ENCODE measurements around the gene EDA. TPM values are rescaled to one million over a fixed set of nuclear protein-coding genes. Genes with fewer than 3 reads are reported as not detected.
A peak's percentile ranks its signal among the peaks of the same experiment; 100 is the strongest.

Gene EDA
- total and polyA plus RNA-seq, 10 donors = 0.28 to 7.2 (median 3.3) TPM

DNA sequence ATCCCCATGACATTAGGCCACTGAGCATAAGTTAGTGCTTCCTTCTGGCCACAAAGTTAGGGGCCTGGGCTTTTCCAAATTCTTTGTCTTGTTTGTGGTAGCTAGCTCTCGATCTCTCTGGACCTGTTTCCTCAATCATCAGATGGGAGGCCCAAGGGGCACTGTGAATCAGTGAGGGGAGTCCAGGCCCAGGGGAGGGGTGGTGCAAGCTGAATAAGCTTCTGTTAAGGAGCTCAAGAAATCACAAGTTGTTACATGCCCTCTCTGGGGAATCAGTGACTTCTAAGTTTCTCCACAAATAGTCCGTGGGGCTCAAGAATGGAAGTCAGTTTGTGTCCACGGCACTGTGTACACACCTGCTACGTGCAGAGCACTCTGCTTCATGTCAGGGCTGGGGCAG, 418.7 kb downstream of the EDA start:
- WGBS, 5 donors = 69 to 81% (median 73%) methylated on average over 2 to 4 of the region's 4 CpGs
- Histone ChIP-seq H3K36me3 (no peaks in the 10 kb centered on the region), H3K4me3 (no peak overlapping the region), H3K27ac (no peak overlapping the region), H3K27me3 (replicated peaks in 1 of 7) (peaks cover 0 to 17% (median 0%) of the 10 kb centered on the region in 7 donors), H3K9me3 (no peaks in the 10 kb centered on the region), H3K4me1 (no peaks in the 10 kb centered on the region)
- TF ChIP-seq POLR2A (IDR thresholded peaks at IDR 0.05) = no peak
- no peak for DNase-seq
- intact Hi-C loops (cut with DNase I; ENCODE audit: low total_unique reads) = no loop called here

GRCh38 chrX:70038515-70038914, 422.6 kb downstream of the EDA start:
- DNase-seq = peak; percentile 47
- H3K36me3 ChIP-seq = no peaks in the 10 kb centered on the region
- 83 to 96% (median 91%) methylated on average over 2 of the region's 2 CpGs for WGBS, 5 donors
- intact Hi-C loops (cut with DNase I; ENCODE audit: low total_unique reads) = no loop called here
- no peaks in the 10 kb centered on the region for H3K27me3 ChIP-seq (replicated peaks in 1 of 7)
- no peaks in the 10 kb centered on the region for H3K4me1 ChIP-seq
- TF ChIP-seq POLR2AphosphoS5 (IDR thresholded peaks at IDR 0.05) (no peak), POLR2A (IDR thresholded peaks at IDR 0.05) (no peak)
- TF ChIP-seq, protein P1, sequence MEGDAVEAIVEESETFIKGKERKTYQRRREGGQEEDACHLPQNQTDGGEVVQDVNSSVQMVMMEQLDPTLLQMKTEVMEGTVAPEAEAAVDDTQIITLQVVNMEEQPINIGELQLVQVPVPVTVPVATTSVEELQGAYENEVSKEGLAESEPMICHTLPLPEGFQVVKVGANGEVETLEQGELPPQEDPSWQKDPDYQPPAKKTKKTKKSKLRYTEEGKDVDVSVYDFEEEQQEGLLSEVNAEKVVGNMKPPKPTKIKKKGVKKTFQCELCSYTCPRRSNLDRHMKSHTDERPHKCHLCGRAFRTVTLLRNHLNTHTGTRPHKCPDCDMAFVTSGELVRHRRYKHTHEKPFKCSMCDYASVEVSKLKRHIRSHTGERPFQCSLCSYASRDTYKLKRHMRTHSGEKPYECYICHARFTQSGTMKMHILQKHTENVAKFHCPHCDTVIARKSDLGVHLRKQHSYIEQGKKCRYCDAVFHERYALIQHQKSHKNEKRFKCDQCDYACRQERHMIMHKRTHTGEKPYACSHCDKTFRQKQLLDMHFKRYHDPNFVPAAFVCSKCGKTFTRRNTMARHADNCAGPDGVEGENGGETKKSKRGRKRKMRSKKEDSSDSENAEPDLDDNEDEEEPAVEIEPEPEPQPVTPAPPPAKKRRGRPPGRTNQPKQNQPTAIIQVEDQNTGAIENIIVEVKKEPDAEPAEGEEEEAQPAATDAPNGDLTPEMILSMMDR (IDR thresholded peaks at IDR 0.05 in 8 of 11, conservative IDR thresholded peaks at IDR 0.05 in 3 of 11) = no peak
- no peaks in the 10 kb centered on the region for H3K9me3 ChIP-seq
- no peak overlapping the region for H3K4me3 ChIP-seq
- H3K27ac ChIP-seq = no peak overlapping the region

DNA sequence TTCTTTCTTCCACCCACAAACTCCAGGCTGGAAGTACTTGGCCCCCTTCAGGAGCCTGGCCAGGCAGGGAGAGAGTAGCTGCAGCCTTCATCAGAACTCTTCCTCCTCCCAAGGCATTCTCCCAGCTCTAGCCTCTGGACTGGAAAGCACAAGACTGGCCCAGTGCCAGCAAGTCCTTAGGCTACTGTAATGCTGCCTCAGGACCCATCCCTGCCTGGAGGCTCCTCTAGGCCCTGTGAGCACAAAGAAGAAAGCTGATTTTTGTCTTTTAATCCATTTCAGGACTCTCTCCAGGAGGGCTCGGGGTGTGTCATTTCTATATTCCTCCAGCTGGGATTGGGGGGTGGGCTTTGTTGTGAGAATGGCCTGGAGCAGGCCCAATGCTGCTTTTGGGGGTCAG, 423.0 kb downstream of the EDA start:
- Histone ChIP-seq H3K36me3 (no peaks in the 10 kb centered on the region), H3K27me3 (replicated peaks in 1 of 7) (no peaks in the 10 kb centered on the region), H3K4me3 (no peak overlapping the region), H3K27ac (no peak overlapping the region), H3K4me1 (no peaks in the 10 kb centered on the region), H3K9me3 (no peaks in the 10 kb centered on the region)
- intact Hi-C loops (cut with DNase I; ENCODE audit: low total_unique reads) = no loop called here
- 53 to 100% (median 89%) methylated on average over 1 of the region's 1 CpG for WGBS, 5 donors
- TF ChIP-seq POLR2AphosphoS5 (IDR thresholded peaks at IDR 0.05) (no peak), POLR2A (IDR thresholded peaks at IDR 0.05) (no peak)
- TF ChIP-seq, protein P1 (IDR thresholded peaks at IDR 0.05 in 8 of 11, conservative IDR thresholded peaks at IDR 0.05 in 3 of 11) = no peak
- no peak for DNase-seq

DNA sequence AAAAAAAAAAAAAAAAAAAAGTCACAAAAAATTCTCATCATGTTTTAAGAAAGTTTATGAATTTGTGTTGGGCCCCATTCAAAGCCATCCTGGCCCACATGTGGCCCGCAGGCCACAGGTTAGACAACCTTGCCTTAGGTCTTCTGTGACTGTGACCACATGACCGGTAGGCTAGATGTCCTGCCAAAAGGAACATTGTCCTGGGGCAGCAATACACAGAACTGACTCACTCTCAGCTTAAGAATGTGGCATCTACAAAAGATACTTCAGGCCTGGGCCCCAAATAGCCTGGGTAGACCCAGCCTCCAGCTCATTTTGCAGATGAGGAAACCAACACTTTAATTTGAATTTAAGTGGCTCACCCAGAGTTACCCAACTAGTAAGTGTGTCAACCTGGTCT, 423.8 kb downstream of the EDA start:
- H3K4me3 ChIP-seq = no peak overlapping the region
- 81 to 100% (median 99%) methylated on average over 2 of the region's 2 CpGs for WGBS, 5 donors
- H3K36me3 ChIP-seq = no peaks in the 10 kb centered on the region
- DNase-seq = no peak
- intact Hi-C loops (cut with DNase I; ENCODE audit: low total_unique reads) = no loop called here
- no peaks in the 10 kb centered on the region for H3K4me1 ChIP-seq
- H3K27me3 ChIP-seq (replicated peaks in 1 of 7) = no peaks in the 10 kb centered on the region
- no peak overlapping the region for H3K27ac ChIP-seq
- no peaks in the 10 kb centered on the region for H3K9me3 ChIP-seq
- TF ChIP-seq POLR2A (IDR thresholded peaks at IDR 0.05) (no peak), POLR2AphosphoS5 (IDR thresholded peaks at IDR 0.05) (no peak)
- TF ChIP-seq, protein P1 (IDR thresholded peaks at IDR 0.05 in 8 of 11, conservative IDR thresholded peaks at IDR 0.05 in 3 of 11) = no peak

DNA sequence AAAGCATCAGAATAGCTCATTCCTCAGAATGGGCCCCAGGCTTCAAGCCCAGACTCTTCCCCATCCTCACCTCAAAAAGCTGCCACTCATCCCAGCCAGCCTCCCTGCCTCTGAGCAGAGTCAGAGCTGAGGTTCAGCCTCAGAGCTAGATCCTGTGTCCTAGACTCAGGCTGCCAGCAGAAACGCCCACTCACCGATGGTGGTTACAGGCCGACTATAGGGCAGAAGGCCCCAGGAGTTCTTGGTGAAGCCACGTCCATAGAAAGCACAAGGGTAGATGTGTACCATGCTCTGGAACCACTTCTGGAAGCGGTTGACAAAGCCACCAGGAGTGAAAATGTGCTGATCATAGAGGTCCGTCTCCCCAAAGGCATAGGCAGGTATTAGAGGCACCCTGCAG, 426.1 kb downstream of the EDA start:
- Histone ChIP-seq H3K9me3 (no peaks in the 10 kb centered on the region), H3K4me1 (no peaks in the 10 kb centered on the region), H3K27ac (no peak overlapping the region), H3K4me3 (no peak overlapping the region), H3K27me3 (replicated peaks in 1 of 7) (peaks cover 0 to 5% (median 0%) of the 10 kb centered on the region in 7 donors), H3K36me3 (no peaks in the 10 kb centered on the region)
- 64 to 95% (median 81%) methylated on average over 6 of the region's 6 CpGs for WGBS, 5 donors
- peak; percentile 30 for DNase-seq
- no peak for TF ChIP-seq POLR2AphosphoS5 (IDR thresholded peaks at IDR 0.05)
- TF ChIP-seq, protein P1 (IDR thresholded peaks at IDR 0.05 in 8 of 11, conservative IDR thresholded peaks at IDR 0.05 in 3 of 11) = no peak
- no peak for TF ChIP-seq POLR2A (IDR thresholded peaks at IDR 0.05)
- intact Hi-C loops (cut with DNase I; ENCODE audit: low total_unique reads) = no loop called here
